T-helper 1 cell treated with Interleukin-12 subunit alpha and Interleukin-12 subunit beta and Interleukin-4 antibody, amounts not matched to agents 30 μg/mL and 1 μg/mL, for 36 hours (primary cell): Measurements from ENCODE around the gene TMEM223.
A peak's percentile ranks its signal among the peaks of the same experiment; 100 is the strongest.
"Not testable (repeated sequence)": the region's sequence is repeated elsewhere in the genome, so short reads cannot be mapped to it uniquely, and the experiment has no call there.

ENCODE experiments used
- H3K27ac Mint-ChIP-seq: one replicate; pipeline ENCODE4 v1.8.0; 2021; ENCODE audit warnings: mild to moderate bottlenecking, mixed read lengths
- H3K27me3 Mint-ChIP-seq: one replicate; pipeline ENCODE4 v1.8.0; 2021; ENCODE audit warnings: low read depth, mixed read lengths
- H3K36me3 Mint-ChIP-seq: one replicate; pipeline ENCODE4 v1.8.0; 2021; ENCODE audit warnings: low read depth, mixed read lengths
- H3K4me1 Mint-ChIP-seq: one replicate; pipeline ENCODE4 v1.8.0; 2021; ENCODE audit warnings: low read depth, mixed read lengths
- H3K4me3 Mint-ChIP-seq: one replicate; pipeline ENCODE4 v1.8.0; 2021; ENCODE audit warnings: mild to moderate bottlenecking, moderate library complexity, mixed read lengths
- H3K9me3 Mint-ChIP-seq: one replicate; pipeline ENCODE4 v1.8.0; 2021; ENCODE audit warnings: mixed read lengths

Gene TMEM223

GRCh38 chr11:62752177-62752785, 39.5 kb downstream of the TMEM223 start:
- Mint-ChIP-seq H3K4me1 (peaks cover 19% of the 10 kb centered on the region), H3K4me3 (peak overlapping the region; percentile 96), H3K36me3 (peaks cover 3% of the 10 kb centered on the region), H3K27me3 (no peaks in the 10 kb centered on the region), H3K9me3 (no peaks in the 10 kb centered on the region), H3K27ac (no peak overlapping the region)

GRCh38 chr11:62749931-62750330, 41.9 kb downstream of the TMEM223 start:
- not testable (repeated sequence) for H3K36me3 Mint-ChIP-seq, H3K4me3 Mint-ChIP-seq, H3K9me3 Mint-ChIP-seq, H3K27ac Mint-ChIP-seq, H3K27me3 Mint-ChIP-seq
- H3K4me1 Mint-ChIP-seq = peaks cover 19% of the 10 kb centered on the region

GRCh38 chr11:62747475-62748160, 44.2 kb downstream of the TMEM223 start:
- peaks cover 3% of the 10 kb centered on the region for H3K36me3 Mint-ChIP-seq
- no peaks in the 10 kb centered on the region for H3K9me3 Mint-ChIP-seq
- no peaks in the 10 kb centered on the region for H3K27me3 Mint-ChIP-seq
- no peak overlapping the region for H3K4me3 Mint-ChIP-seq
- H3K4me1 Mint-ChIP-seq = peaks cover 7% of the 10 kb centered on the region
- no peak overlapping the region for H3K27ac Mint-ChIP-seq
